CD4-positive, CD25-positive, alpha-beta regulatory T cell (primary cell): ENCODE data around the gene BICC1. TPM values are rescaled to one million over a fixed set of nuclear protein-coding genes. Genes with fewer than 3 reads are reported as not detected.

ENCODE experiments used
- ATAC-seq, 2 donors: fragments of 150-1000 bp; cut with Tn5 transposase; one replicate each; pipeline ENCODE4 v1.10.0; 2021; ENCODE audit warnings: low read depth in 2 of 2, moderate number of reproducible peaks in 2 of 2, moderate library complexity in 1 of 2
- DNase-seq, 3 donors: peaks; one replicate each; pipeline versions ENCODE4 v3.0.0 to v3.0.0-alpha.2; 2012 to 2022; ENCODE audit warnings: mixed read lengths in 1 of 3
- H3K27ac ChIP-seq: one replicate; pipeline ENCODE4 v1.7.0; 2013; ENCODE audit warnings: mild to moderate bottlenecking, low read length; ENCODE audit not compliant: insufficient read depth, poor library complexity, severe bottlenecking
- H3K27me3 ChIP-seq: one replicate; pipeline ENCODE4 v1.7.0; 2013; ENCODE audit warnings: low read length; ENCODE audit not compliant: control insufficient read depth, insufficient read depth
- H3K36me3 ChIP-seq: one replicate; pipeline ENCODE4 v1.7.0; 2013; ENCODE audit warnings: mild to moderate bottlenecking, low read length, moderate library complexity; ENCODE audit not compliant: control insufficient read depth, insufficient read depth
- H3K4me1 ChIP-seq: 2 replicates; pipeline ENCODE4 v1.7.0; 2013; ENCODE audit warnings: mild to moderate bottlenecking, low read length; ENCODE audit not compliant: insufficient read depth, control insufficient read depth, poor library complexity, severe bottlenecking
- H3K4me3 ChIP-seq: one replicate; pipeline ENCODE4 v1.7.0; 2013; ENCODE audit warnings: low read depth, mild to moderate bottlenecking, low read length, moderate library complexity
- H3K9me3 ChIP-seq, 2 experiments: 1 replicate in 1 of 2; 2 replicates in 1 of 2; pipeline ENCODE4 v1.7.0; 2013; ENCODE audit warnings: low read length in 2 of 2, mild to moderate bottlenecking in 1 of 2, moderate library complexity in 1 of 2; ENCODE audit not compliant: control insufficient read depth in 2 of 2
- H3K27ac Mint-ChIP-seq, 3 donors: one replicate each; pipeline ENCODE4 v1.8.0; 2020 to 2022; ENCODE audit warnings: mild to moderate bottlenecking in 3 of 3, mixed read lengths in 3 of 3, moderate library complexity in 2 of 3
- H3K27me3 Mint-ChIP-seq: one replicate; pipeline ENCODE4 v1.8.0; 2022; ENCODE audit warnings: mild to moderate bottlenecking, mixed read lengths
- H3K36me3 Mint-ChIP-seq: one replicate; pipeline ENCODE4 v1.8.0; 2020; ENCODE audit warnings: mixed read lengths
- H3K4me1 Mint-ChIP-seq, 4 donors: one replicate each; pipeline ENCODE4 v1.8.0; 2020 to 2022; ENCODE audit warnings: mixed read lengths in 4 of 4, mild to moderate bottlenecking in 1 of 4
- H3K4me3 Mint-ChIP-seq, 4 donors: one replicate each; pipeline ENCODE4 v1.8.0; 2020 to 2022; ENCODE audit warnings: mild to moderate bottlenecking in 4 of 4, mixed read lengths in 4 of 4, moderate library complexity in 3 of 4
- H3K9me3 Mint-ChIP-seq, 7 donors: one replicate each; pipeline ENCODE4 v1.8.0; 2020 to 2022; ENCODE audit warnings: mixed read lengths in 7 of 7, mild to moderate bottlenecking in 3 of 7, moderate library complexity in 2 of 7
- polyA plus RNA-seq, 4 donors: library from polyadenylated mRNA; unstranded; fragments of 300-500 nt; fragmentation: Illumina TruSeq; gene quantifications; one replicate each; pipeline ENCODE4 v1.2.3, GENCODE V29; 2021
- total RNA-seq: library from RNA; stranded (reverse); gene quantifications from one replicate; pipeline ENCODE4 v1.2.3, GENCODE V29; 2022

The BICC1 gene
- total and polyA plus RNA-seq, 5 donors from 2014 or later, result 0.20 TPM; not detected in 4

GRCh38 chr10:58873161-58873560 lies 360.5 kb downstream of the BICC1 start:
- Mint-ChIP-seq H3K4me3 (no peak overlapping the region), H3K27me3 (no peaks in the 10 kb centered on the region), H3K9me3 (peaks cover 0 to 3% (median 0%) of the 10 kb centered on the region in 7 donors), H3K36me3 (no peaks in the 10 kb centered on the region), H3K27ac (no peak overlapping the region), H3K4me1 (no peaks in the 10 kb centered on the region)
- Histone ChIP-seq H3K9me3 (no peaks in the 10 kb centered on the region), H3K36me3 (no peaks in the 10 kb centered on the region), H3K4me1 (no peaks in the 10 kb centered on the region), H3K27me3 (no peaks in the 10 kb centered on the region), H3K4me3 (no peak overlapping the region), H3K27ac (no peak overlapping the region)
- no peak for DNase-seq
- no peak for ATAC-seq

Other genes with a start within 250 kb of the BICC1 start
- gene IPMK, start 245.0 kb upstream of the BICC1 start, total RNA-seq, result 4.2 TPM
- gene IPMK, start 245.0 kb upstream of the BICC1 start, polyA plus RNA-seq, result 1 to 10 TPM; 1.3 to 2.6 (median 2.0) TPM
- 4.4 TPM for gene CISD1, start 243.7 kb upstream of the BICC1 start, total RNA-seq
- gene CISD1, start 243.7 kb upstream of the BICC1 start, polyA plus RNA-seq, result 10 to 100 TPM; 50.3 to 79.5 (median 56.8) TPM
- 11.5 TPM for gene UBE2D1, start 177.9 kb upstream of the BICC1 start, total RNA-seq
- gene UBE2D1, start 177.9 kb upstream of the BICC1 start, polyA plus RNA-seq, result 10 to 100 TPM; 15.7 to 22.2 (median 19.5) TPM
- 30.6 TPM for gene TFAM, start 127.5 kb upstream of the BICC1 start, total RNA-seq
- gene TFAM, start 127.5 kb upstream of the BICC1 start, polyA plus RNA-seq, result 10 to 100 TPM; 45.6 to 51.2 (median 48.3) TPM